Fibroblast of skin of right biceps (primary cell): ENCODE results near the gene CA5A.
"Not testable (repeated sequence)": the region's sequence is repeated elsewhere in the genome, so short reads cannot be mapped to it uniquely, and the experiment has no call there.

Source experiments
- DNase-seq: peaks from one replicate; pipeline ENCODE4 v3.0.0-alpha.2; 2013

The CA5A gene

DNA sequence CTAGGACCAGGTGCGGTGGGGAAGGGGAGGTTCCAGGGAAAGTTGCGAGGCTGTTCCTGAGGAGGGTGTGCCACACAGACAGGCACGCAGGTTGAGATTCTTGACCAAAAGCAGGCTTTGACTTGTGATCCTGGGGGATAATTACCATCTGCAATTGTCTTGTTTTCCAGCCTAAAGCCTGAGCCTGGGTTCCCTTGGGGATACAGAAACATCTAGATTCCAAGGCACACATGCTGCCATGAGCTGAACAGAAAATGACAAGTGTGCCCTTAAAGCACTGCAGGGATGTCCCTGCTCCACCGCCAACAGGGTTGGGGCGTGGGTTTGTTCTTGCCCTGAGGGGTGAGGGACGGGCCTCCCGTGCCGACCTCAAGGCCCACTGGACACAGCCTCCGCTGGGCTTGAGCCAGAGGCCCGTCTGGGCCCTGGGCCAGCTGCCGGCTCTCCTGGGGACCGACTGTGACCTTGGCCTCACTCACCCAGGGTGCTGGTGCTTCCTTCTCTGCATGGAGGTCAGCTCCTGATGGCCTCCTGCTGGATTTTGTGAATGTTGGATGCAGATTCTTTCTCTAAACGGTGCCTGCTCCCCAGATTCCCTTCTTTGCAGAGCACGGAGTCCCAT is 14.0 kb downstream of the CA5A start:
- DNase-seq: no peak

DNA sequence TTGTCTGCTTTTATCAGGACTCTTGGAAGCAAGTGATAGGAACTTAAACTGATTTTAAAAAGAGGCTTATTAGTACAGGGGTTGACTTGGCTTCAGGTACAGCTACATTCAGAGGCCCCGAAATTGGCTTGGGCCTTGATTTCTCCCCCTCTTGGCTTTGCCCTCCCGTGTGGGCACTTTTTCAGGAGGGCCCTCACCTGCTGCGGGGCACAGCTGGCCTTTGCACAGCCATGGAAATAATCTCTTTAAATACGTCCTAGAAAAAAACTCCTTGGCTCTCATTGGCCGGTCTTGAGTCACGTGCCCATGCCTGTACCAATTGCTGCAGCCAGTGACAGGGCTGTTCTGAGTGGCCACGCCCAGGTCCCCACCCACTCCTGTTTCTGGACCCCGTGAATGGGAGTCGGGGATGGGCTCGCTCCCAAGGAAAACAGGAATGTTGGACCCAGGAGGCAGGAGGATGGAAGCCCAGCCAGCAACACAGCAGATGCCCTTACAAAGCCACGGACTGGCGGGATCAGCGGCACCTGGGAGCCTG is 15.0 kb downstream of the CA5A start:
- DNase-seq: no peak

DNA sequence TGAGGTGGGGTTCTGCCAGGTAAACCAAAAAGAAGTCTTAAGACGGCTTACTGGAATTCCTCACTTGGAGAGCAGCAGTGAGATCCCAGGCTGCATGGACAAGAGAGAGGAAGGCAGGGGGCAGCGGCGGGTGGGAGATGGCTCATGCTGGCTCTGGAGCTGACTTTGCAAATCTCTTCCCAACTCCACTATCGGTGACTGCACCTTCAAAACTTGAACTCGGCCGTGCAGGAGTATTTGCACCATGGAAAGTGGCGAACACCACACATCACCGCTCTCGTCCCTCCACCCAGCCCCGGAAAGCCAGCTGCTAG is 16.7 kb downstream of the CA5A start:
- no peak for DNase-seq

DNA sequence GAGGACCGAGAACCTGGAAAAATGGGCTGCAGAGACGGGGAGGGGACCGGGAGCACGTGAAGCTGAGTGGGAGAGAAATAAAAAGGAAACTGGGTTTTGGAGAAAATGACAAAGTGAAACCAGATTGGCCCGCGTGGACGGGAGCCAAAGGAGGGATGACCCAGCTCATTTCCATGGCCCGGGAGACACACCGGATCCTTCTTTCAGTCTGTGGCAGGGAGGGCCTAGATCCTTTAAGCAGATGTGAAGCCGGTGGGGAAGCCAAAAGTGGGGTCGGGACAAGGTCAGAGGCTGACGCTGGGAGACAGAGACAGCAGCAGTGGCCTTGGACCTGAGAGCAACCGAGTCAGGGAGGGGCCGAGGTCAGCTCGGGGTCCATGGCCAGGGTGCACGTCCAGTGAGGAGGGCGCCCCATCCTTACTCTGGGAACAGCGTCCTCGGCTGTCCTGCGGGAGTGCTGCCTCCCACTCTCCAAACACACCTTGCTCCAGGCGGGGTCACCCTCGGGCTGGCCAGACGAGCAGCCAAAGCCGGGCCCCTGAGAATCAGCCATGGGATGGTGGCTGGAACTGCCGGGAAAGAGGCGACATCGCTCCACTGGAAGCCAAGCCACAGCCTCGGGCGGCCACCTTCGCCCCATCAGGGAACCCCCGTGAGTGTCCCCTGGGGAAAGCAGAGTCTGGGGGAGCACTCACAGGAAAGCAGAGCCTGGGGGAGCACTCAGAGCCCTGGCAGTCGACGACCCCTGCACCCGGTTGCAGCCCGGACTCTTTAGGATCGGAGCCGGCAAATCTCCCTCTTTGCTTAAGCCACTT is 17.3 kb downstream of the CA5A start:
- peak; percentile 24 for DNase-seq

DNA sequence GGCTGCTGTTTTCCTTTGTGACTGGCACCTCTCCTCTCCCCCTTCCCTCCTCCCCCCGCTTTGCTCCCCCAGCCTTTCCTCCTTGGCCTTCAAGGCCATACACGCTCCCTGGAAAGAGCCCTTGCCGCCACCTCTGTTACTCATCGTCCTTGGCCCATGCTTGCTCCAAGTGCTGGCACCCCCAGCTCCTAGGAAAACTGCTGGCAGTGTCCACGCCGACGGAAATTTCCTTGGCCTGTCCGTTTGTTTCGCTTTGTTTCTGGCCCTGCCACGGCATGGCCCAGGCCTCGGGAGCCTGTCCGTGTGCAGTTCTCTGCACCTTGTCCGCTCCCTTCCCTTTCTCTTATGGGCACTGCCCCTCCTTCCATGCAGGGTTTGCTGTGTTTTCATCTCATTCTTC is 18.0 kb downstream of the CA5A start:
- DNase-seq: no peak

DNA sequence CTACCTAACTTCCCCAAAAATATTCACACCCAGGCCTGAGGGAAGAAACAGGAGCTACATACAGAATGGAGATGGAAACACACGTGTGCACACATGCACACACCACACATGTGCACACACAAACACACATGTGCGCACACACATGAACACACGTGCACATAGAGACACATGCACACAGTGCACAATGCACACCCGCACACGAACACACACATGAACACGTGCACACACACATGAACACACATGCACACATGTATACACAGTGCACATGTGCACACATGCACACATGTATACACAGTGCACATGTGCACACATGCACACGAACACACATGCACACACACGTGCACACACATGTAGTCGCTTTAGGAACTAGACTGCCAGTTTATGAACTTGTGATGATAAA is 18.8 kb downstream of the CA5A start:
- DNase-seq: no peak

DNA sequence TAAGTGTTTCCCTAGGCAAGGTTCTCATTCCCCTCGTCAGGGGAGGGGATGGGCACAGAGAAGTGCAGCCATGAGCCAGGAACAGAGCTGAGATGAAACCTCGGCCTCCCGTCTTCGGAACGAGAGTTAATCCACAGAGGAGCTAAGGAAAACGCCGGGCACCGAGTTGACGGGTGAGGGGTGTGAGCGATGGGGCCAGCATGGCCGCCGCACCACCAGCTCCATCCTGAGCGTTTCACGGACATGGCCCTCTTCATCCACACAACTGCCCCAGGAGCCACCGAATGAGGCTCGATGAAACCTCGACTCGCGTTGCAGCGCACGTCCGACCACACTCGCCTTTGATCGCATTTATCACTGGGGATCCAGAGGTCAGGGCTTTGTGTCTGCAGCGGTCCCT is 21.5 kb downstream of the CA5A start:
- no peak for DNase-seq

DNA sequence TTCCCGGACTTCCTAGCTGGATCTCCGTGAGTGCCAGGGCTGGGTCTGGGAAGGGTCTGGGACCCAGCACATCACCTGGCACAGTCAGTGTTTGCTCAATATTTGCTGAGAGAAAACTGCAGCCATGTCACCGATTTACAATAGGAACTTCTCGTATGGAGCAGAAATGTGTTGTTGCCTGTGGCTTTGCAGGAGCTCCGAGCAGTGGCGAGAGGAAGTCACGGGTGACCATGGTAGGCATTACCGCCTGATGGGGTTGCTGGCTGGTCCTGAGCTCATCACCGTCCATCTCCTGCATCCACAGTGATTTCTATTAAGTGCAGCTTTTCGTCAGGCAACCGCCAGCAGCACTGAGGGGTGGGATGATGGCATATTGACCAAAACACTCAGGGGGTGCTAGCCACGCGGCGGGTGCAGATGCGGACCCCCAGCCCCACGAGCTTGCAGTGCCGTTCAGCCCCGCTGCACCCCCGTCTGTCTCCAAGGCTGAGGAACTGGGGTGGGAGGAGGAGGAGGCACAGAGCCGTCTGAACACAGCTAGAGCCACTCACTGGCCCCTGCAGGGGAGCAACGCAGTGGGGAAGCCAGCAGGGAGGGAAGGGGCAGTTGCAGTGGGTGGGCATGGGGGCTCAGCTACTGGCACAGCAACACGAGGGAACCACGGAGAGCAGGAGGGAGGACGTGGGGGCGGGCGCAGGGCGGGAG is 22.2 kb downstream of the CA5A start:
- not testable (repeated sequence) for DNase-seq

DNA sequence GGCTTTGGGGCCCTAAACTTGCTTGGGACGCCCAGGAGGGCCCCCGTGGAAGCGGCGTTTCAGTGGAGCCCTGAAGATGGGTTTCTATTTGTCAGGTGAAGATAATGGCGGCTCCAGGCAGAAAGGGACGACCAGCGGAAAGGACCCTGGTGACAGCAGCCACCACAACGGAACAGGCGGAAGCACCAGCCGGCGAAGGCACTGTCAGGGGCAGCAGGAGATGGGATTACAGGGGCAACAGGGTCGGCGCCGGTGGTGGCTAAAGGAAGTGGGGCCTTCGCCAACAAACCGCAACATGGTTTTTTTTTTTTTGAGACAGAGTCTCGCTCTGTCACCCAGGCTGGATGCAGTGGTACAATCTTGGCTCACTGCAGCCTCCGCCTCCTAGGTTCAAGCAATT is 23.6 kb downstream of the CA5A start:
- DNase-seq: not testable (repeated sequence)

DNA sequence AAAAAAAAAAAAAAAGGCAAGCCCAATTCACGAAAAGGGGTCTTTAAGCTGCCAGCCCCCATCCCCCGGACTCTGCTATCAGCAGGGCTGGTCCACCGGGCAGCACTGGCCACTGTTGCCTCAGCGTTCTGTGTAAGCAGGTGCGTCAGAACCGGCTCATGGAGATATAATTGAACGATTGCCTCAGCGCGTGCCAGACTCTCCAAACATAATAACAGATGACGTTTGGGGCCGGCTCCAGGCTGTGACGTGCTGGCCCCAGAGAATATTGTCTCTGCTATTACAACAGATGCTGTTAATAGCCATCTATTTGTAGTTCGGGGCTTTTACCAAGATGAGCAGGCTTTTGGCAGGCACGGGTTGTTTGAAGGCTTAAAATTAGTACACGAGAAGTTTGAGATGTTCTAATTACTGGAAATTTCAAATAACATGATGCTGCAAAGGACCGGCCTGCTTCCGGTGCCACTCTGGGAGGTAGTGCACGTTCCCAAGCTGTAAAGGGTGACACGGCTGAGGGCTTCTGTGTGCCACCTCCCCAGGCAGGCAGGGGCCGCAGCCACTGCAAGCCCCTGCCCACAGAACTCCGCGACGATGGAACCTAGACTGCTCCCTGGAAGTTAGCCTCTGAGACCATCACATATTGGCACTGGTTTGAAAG is 25.1 kb downstream of the CA5A start:
- peak; percentile 67 for DNase-seq

DNA sequence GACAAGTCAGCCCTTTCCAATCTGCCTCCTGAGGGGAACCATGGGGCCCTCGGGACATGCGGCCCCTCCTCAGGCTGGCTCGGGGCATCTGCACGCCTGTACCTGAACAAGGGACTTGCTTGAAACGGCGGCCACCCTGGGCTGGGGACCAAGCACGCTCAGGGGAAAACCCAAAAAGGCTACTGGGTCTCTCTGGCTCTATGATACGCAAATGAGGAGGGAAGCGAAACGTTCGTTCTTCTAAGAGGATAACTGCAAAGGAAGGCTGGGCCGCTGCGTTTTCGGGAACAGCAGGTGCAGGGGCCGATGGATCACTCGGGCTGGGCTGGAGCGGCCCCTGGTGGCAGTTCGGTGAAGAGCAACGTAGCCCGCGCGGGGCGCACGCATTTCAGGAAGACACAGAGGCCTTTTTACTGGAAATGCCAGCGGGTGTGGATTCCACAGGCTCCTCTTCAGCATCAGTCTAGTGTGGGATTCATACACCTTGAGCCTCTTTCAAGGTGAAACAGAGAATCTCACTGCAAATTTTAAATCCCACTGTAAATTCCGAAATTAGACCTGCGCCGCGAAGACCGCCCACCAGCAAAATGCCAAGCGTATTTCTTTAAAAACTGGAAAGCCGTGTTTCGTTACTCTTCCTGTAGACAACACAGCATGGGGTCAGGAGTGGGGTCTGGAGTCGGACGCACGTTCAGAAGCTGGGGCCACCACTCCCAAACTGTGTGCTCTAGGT is 27.0 kb downstream of the CA5A start:
- DNase-seq: peak; percentile 55

DNA sequence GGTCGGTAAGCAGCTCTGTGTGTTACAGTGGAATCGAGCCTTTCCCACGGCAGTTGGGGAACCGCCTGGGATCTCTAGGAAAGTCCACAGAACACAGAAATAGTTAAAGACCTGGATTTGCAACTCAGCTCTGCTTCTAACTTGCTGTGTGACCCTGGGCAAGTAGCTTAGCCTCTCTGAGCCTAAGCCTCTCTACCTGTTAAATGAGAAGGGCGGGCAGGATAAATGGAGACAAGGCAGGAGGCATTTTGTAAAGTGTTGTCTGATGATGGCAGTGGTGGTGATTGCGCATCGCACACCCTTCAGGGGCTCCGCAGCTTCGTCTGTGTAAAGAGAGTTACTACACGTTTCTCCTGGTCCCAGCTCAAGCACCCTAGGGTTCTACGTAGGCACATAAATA is 28.2 kb downstream of the CA5A start:
- DNase-seq: not testable (repeated sequence)

DNA sequence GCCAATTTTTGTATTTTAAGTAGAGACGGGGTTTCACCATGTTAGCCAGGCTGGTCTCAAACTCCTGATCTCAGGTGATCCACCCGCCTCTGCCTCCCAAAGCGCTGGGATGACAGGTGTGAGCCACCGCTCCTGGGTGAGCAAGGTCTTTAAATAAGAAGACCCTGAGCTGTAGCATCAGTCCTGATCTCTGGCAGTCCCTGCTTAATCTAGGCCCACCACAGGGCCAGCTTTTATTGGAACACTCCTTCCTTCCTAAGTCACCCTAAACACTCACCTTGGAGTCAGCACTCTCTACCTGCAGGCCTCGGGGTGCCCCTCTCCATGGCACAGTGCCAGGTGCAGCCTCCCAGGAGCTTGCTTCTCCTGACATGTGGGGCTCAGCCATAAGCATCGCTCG is 30.8 kb downstream of the CA5A start:
- not testable (repeated sequence) for DNase-seq

DNA sequence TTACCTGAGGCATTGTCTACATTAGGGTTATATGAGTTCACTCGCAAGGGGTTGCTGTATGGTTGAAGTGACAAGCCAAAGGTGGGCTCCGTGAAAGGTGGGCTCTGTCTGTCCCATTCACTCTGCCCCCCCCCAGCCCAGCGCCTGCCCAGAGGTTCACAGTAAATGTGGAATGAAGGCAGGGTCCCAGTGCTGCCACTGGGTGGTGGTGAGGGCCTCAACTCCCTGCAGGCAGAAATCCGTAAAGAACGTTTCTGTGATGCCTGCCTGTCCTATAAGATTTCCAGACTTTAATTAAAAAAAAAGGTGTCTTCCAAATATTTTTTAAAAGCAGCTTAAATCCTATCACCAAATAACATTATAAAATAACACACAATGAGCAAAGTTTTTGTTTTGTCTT is 31.4 kb downstream of the CA5A start:
- DNase-seq: not testable (repeated sequence)

DNA sequence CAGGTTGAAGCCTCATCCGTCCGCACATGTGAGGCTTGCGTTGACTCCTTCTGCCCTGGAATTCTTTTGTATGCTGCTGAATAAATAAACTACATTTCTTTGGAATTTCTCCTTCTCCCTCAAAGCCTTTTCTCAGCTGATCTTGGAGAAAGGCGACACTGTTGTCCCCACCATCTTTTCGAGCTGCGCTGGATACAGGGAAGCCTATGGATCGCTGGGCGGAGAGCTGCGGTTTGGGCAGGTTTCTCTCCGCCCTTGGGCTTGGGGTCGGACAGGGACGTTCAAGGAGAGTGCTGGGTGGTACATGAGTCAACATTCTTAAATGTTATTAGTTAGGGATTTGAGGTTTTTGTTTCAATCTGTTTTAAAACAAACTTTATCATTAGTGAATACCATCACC is 35.8 kb downstream of the CA5A start:
- not testable (repeated sequence) for DNase-seq

DNA sequence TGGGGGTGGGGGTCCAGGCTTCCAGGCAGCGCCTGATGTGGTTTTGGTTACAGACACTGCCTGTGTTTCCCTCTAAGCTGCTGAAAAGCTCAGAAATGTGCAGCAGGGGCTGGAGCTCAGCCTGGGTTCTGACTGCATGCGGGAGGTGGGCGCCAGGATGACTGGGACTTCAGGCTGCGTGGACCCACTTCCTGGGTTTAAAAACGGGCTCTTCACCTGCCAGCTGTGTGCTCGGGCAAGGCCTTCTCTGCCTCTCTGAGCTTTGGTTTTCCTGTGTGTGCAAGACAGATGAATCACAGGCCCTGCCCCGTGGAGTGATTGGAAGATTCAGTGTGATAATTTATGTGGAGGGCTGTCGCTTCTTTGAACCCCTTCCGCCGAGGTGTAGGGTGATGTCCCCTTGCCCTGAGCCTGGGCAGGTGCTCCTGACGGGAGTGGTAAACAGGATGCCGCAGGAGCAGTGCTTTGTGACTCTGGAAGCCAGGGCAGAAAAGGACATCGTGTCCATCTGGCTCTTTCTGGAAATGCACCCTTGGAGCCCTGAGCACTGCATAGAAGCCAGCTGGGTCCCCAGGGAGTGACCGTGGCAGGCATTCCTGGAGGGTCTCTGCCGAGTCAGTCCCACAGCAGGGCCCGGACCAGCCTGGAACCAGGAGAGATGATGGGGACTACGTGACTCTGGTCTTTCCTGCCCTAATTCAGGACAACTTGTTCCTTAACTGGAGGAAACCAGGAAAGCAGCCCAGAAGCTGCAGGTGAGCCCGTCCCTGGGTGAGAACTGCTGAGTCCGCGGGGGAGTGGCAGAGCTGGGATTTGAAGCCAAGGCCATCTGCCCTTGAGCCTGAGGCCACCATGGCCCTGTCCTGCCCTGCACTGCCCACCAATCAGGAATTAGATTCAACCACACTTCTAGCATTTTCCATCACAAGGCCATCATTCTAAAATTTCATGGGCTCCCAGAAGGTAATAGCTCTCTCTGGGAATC is 38.5 kb downstream of the CA5A start:
- DNase-seq: peak; percentile 30

DNA sequence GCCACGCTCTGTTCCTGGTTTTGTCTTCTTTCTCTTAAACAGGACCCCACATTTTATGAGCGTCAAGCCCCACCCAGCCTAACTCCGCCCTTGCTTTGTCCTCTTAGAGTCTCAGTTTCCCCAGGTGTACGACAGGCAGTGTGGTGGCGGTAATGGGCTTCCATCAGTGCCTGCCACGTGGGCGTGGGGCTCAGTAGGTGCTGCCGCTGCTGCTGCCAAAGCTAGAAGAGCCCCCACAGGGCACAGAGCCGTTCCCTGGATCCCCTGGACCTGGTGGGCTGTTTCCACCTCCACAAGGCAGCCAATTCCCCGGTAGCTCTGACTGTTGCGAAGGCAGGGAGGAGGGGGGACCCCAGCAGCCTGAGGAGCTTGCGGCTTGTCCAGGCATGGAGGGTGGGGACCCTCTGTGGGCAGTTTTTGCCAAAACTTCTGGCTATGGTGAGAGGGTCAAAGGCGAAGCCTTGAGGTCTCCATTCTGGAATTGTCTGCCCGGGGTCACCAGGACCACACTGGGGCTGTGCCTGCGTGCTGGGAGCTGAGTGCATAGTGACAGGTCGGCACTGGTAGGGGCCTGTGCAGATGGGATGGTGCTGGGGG is 39.3 kb downstream of the CA5A start:
- not testable (repeated sequence) for DNase-seq

DNA sequence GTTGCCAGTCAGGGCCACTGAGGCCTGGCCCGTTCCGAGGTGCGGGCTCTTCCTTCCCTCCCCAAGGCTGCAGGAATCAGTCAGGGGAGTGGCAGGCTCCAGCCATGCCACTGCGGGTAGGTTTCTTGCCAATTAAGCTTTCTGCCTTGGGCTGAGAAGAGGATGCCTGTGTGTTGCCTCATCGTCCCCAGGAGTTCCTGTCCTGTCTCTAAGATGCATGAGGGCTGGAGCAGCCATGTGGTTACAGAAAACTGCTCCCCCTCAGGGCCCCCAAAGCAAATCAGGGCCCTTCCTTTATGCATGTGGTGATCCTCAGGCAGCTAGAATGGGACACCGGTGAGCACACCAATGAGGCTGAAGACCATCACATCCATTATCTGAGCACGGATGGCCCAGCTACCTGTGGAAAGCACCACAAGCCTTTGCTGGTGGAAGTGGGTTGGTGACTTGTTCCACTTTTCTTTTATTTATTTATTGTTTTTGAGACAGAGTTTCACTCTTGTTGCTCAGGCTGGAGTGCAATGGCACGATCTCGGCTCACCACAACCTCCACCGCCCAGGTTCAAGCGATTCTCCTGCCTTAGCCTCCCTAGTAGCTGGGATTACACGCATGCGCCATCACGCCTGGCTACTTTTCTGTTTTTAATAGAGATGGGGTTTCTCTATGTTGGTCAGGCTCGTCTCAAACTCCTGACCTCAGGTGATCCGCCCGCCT is 40.0 kb downstream of the CA5A start:
- peak; percentile 56 for DNase-seq

DNA sequence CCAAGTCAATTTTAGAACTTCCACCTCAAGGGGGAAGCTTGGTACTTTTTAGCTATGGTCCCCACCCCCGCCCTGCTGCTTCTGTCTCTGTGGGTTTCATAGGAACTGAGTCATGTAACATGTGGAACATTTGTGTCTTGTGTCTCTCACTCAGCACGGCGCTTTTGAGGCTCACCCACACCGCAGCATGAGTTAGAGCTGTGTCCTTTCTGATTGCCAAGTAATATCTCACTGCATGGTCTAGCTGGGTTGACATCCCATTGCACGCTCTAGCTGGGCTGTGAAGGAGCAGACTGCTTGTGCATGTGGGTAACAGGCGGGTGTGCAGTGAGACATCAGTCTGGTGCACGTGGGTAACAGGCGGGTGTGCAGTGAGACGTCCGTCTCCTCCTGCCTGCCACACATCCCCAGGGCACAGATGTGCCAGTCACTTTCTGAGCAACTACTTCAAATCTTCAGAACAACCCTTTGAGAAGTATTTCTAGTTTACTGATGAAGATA is 40.6 kb downstream of the CA5A start:
- DNase-seq: peak; percentile 92

DNA sequence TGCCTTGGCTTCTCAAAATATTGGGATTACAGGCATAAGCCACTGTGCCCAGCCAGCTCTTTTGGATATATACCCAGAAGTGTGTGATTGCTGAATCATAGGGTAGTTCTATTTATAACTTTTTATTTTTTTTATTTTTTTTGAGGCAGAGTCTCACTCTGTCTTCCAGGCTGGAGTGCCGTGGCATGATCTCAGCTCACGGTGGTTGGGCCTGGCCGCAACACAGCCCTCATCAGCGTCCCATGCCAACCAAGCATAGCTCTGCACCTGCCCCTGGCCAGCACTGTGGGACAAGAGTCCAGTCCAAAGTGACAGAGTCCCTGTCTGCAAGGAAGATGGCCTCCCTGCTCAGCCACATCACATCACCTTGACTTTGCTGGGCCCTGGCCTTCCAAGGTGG is 42.3 kb downstream of the CA5A start:
- DNase-seq: peak; percentile 46
